K562 (cell line): ENCODE measurements around the gene SAPCD1. TPM values are rescaled to one million over a fixed set of nuclear protein-coding genes. Genes with fewer than 3 reads are reported as not detected.

ENCODE experiments used
- GTF2A2 ChIP-seq: IDR thresholded peaks from 2 replicates; pipeline ENCODE4 v1.6.1; 2016; ENCODE audit warnings: mild to moderate bottlenecking, missing genetic modification characterization, missing compliant biosample characterization
- MEIS2 ChIP-seq: fragments of 450-650 bp; IDR thresholded peaks from 2 replicates; pipeline ENCODE4 v1.6.1; 2014; ENCODE audit warnings: mild to moderate bottlenecking; ENCODE audit not compliant: partially characterized antibody
- MXI1 ChIP-seq: IDR thresholded peaks from 2 replicates; pipeline ENCODE4 v1.6.1; 2011; ENCODE audit warnings: low read depth, mild to moderate bottlenecking, improper control_type of control experiment, low read length
- NR2C2 ChIP-seq, 2 experiments: fragments of 200-800 bp in 1 of 2; sonication (Bioruptor generic) in 1 of 2; sonication (generic) in 1 of 2; formaldehyde crosslinking in 1 of 2; IDR thresholded peaks; 2 replicates each; pipeline versions ENCODE4 v1.6.1 to v1.8.0; 2016 to 2022; ENCODE audit warnings: mild to moderate bottlenecking in 1 of 2, missing compliant biosample characterization in 1 of 2, missing genetic modification characterization in 1 of 2, missing genetic modification reagents in 1 of 2
- RREB1 ChIP-seq: fragments of 250-450 bp; sonication (Bioruptor Pico); IDR thresholded peaks from 2 replicates; pipeline ENCODE4 v1.4.0; 2020
- SREBF2 ChIP-seq: sonication (generic); formaldehyde crosslinking; IDR thresholded peaks from 2 replicates; pipeline ENCODE4 v1.4.0; 2020; ENCODE audit warnings: mild to moderate bottlenecking, missing genetic modification reagents
- ZNF277 ChIP-seq: fragments of 250-450 bp; sonication (Bioruptor Pico); IDR thresholded peaks from 2 replicates; pipeline ENCODE4 v1.8.0; 2022; ENCODE audit warnings: inconsistent platforms, mild to moderate bottlenecking, moderate library complexity, borderline replicate concordance
- ZNF407 ChIP-seq: fragments of 450-650 bp; IDR thresholded peaks from 2 replicates; pipeline ENCODE4 v1.6.1; 2016; ENCODE audit warnings: low read depth
- polyA plus RNA-seq, 8 experiments: library from polyadenylated mRNA; depleted of rRNA in 4 of 8; stranded (reverse) in 5 of 8; unstranded in 3 of 8; fragments of >200 nt; fragmentation: Nextera tagmentation in 2 of 8; fragmentation: Illumina TruSeq in 1 of 8; extraction: Ambion mirVana in 2 of 8; extraction: Trizol in 1 of 8; gene quantifications; 2 replicates each; pipeline versions ENCODE4 v1.2.1 to v1.2.3, GENCODE V29; 2011 to 2014; ENCODE audit warnings: inconsistent platforms in 1 of 8, missing spikeins in 1 of 8
- total RNA-seq, 7 experiments: library from RNA; depleted of rRNA in 6 of 7; stranded (reverse); fragments of >200 nt in 6 of 7; fragmentation: Illumina TruSeq in 2 of 7; extraction: Trizol in 2 of 7; gene quantifications; 2 replicates each; pipeline versions ENCODE4 v1.2.1 to v1.2.3, GENCODE V29; 2011 to 2021; ENCODE audit warnings: low replicate concordance in 1 of 7

SAPCD1 gene
- total and polyA plus RNA-seq, 9 of the 15 experiments (the other 6 are each of a cell fraction or from before 2014, with no cell fraction given): 2.6 to 30.2 (median 7.4) TPM

GRCh38 chr6:31806470-31807272 lies 44.2 kb downstream of the SAPCD1 start, which contains the start of gene LSM2 (continued):
- TF ChIP-seq ZNF277 (no peak), ZNF407 (no peak), SREBF2 (CRISPR knock-in tag) (no peak), GTF2A2 (tag) (no peak), MEIS2 (peak; percentile 92), RREB1 (no peak), NR2C2 (CRISPR knock-in tag; IDR thresholded peaks at IDR 0.05) (no peak), NR2C2 (tag; IDR thresholded peaks at IDR 0.05) (peak; percentile 64; the same call in 1 of the 2 replicates), MXI1 (peak; percentile 55; the same call in 1 of the 2 replicates)
